ENCODE data around the gene IP6K1.
A peak's percentile ranks its signal among the peaks of the same experiment; 100 is the strongest.
"Not testable (repeated sequence)": the region's sequence is repeated elsewhere in the genome, so short reads cannot be mapped to it uniquely, and the experiment has no call there.

IP6K1 gene

GRCh38 chr3:49685846-49686245 is 100.5 kb downstream of the IP6K1 start:
- DNase-seq, result not testable (repeated sequence)

- not testable (repeated sequence) for DNase-seq
These were observed 101.2 kb downstream of the IP6K1 start for GRCh38 chr3:49685103-49685502.

GRCh38 chr3:49684453-49684852 is 101.9 kb downstream of the IP6K1 start:
- DNase-seq, result not testable (repeated sequence)

- no peak for DNase-seq
These were observed 103.2 kb downstream of the IP6K1 start for GRCh38 chr3:49683162-49683561.

- no peak for DNase-seq
These were observed 104.8 kb downstream of the IP6K1 start for GRCh38 chr3:49681543-49681942.

- no peak for DNase-seq
These were observed 105.2 kb downstream of the IP6K1 start for GRCh38 chr3:49681232-49681522.

GRCh38 chr3:49680493-49681231 is 105.7 kb downstream of the IP6K1 start:
- no peak for DNase-seq

- no peak for DNase-seq
These were observed 110.4 kb downstream of the IP6K1 start for GRCh38 chr3:49675912-49676311.

GRCh38 chr3:49674497-49674983 is 111.8 kb downstream of the IP6K1 start:
- DNase-seq, result peak; percentile 36

Measured in activated CD4-positive, alpha-beta T cell treated with anti-CD3 and anti-CD28 coated beads, Interleukin-2, amount 50 U/mL, for 4 hours (primary cell).